HEK293 (cell line): ENCODE measurements around the gene ATP5PO.

Experiments used
- CTCF ChIA-PET: fragments of 350-600 bp; formaldehyde crosslinking; extraction: SDS; loops from one replicate; lab custom pipeline; 2021; ENCODE audit warnings: antibody characterized with exemption; lab: Yijun Ruan, JAX
- POLR2A ChIA-PET: fragments of 300-600 bp; formaldehyde crosslinking; extraction: SDS; loops from one replicate; lab custom pipeline; 2020; ENCODE audit warnings: antibody characterized with exemption, inconsistent platforms; lab: Yijun Ruan, JAX
- H3K27ac ChIP-seq: fragments of 200-500 bp; sonication (Bioruptor generic); 2 replicates; pipeline ENCODE4 v1.5.1; 2014; ENCODE audit warnings: low read depth, low read length, control low read depth, inconsistent platforms; ENCODE audit errors: extremely low read depth
- H3K36me3 ChIP-seq, 2 experiments: fragments of 200-500 bp in 1 of 2; sonication (Bioruptor generic) in 1 of 2; 1 replicate in 1 of 2; 2 replicates in 1 of 2; pipeline ENCODE4 v1.5.1; 2014 to 2017; ENCODE audit warnings: inconsistent platforms in 2 of 2, low read length in 2 of 2; ENCODE audit not compliant: control insufficient read depth in 2 of 2, insufficient read depth in 1 of 2
- H3K4me1 ChIP-seq: fragments of 200-500 bp; sonication (Bioruptor generic); 2 replicates; pipeline ENCODE4 v1.5.1; 2014; ENCODE audit warnings: mild to moderate bottlenecking, low read length, inconsistent platforms; ENCODE audit not compliant: control insufficient read depth, insufficient read depth
- H3K4me3 ChIP-seq: 2 replicates; pipeline ENCODE4 v1.5.1; 2011; ENCODE audit warnings: low read depth, mild to moderate bottlenecking, control low read depth, low read length, moderate library complexity
- H3K9me3 ChIP-seq: fragments of 200-500 bp; sonication (Bioruptor generic); 2 replicates; pipeline ENCODE4 v1.5.1; 2014; ENCODE audit warnings: low read depth, low read length, inconsistent platforms; ENCODE audit not compliant: control insufficient read depth, insufficient read depth
- BCL11B ChIP-seq: fragments of 450-650 bp; formaldehyde crosslinking; IDR thresholded peaks from 2 replicates; pipeline ENCODE4 v1.5.1; 2016; ENCODE audit warnings: low read depth, missing biosample characterization, missing genetic modification characterization
- GLIS1 ChIP-seq: fragments of 450-650 bp; formaldehyde crosslinking; IDR thresholded peaks from 2 replicates; pipeline ENCODE4 v1.5.1; 2016; ENCODE audit warnings: missing biosample characterization, missing genetic modification characterization
- MYNN ChIP-seq: fragments of 450-650 bp; formaldehyde crosslinking; IDR thresholded peaks from 2 replicates; pipeline ENCODE4 v1.5.1; 2016; ENCODE audit warnings: missing biosample characterization, missing genetic modification characterization, borderline replicate concordance
- SP7 ChIP-seq: fragments of 450-650 bp; formaldehyde crosslinking; IDR thresholded peaks from 2 replicates; pipeline ENCODE4 v1.5.1; 2016; ENCODE audit warnings: missing biosample characterization, missing genetic modification characterization
- ZBTB17 ChIP-seq: fragments of 450-650 bp; formaldehyde crosslinking; IDR thresholded peaks from 2 replicates; pipeline ENCODE4 v1.5.1; 2016; ENCODE audit warnings: missing biosample characterization, missing genetic modification characterization
- ZFP69B ChIP-seq: fragments of 450-650 bp; formaldehyde crosslinking; IDR thresholded peaks from 2 replicates; pipeline ENCODE4 v1.5.1; 2016; ENCODE audit warnings: missing biosample characterization, missing genetic modification characterization
- ZNF214 ChIP-seq: fragments of 450-650 bp; formaldehyde crosslinking; IDR thresholded peaks from 2 replicates; pipeline ENCODE4 v1.5.1; 2017; ENCODE audit warnings: missing biosample characterization, mild to moderate bottlenecking, missing genetic modification characterization, borderline replicate concordance
- ZNF423 ChIP-seq: fragments of 450-650 bp; formaldehyde crosslinking; IDR thresholded peaks from 2 replicates; pipeline ENCODE4 v1.5.1; 2016; ENCODE audit warnings: missing biosample characterization, missing genetic modification characterization
- ZNF514 ChIP-seq: fragments of 450-650 bp; formaldehyde crosslinking; IDR thresholded peaks from 2 replicates; pipeline ENCODE4 v1.5.1; 2016; ENCODE audit warnings: missing biosample characterization, missing genetic modification characterization
- ZNF544 ChIP-seq: fragments of 450-650 bp; formaldehyde crosslinking; IDR thresholded peaks from 2 replicates; pipeline ENCODE4 v1.5.0; 2017; ENCODE audit warnings: missing biosample characterization, missing genetic modification characterization
- ZNF626 ChIP-seq: fragments of 450-650 bp; sonication (Bioruptor Pico); formaldehyde crosslinking; IDR thresholded peaks from 2 replicates; pipeline ENCODE4 v1.5.1; 2018; ENCODE audit warnings: missing biosample characterization, missing genetic modification characterization, inconsistent platforms
- ZNF654 ChIP-seq: fragments of 450-650 bp; formaldehyde crosslinking; IDR thresholded peaks from 2 replicates; pipeline ENCODE4 v1.5.1; 2016; ENCODE audit warnings: low read depth, missing biosample characterization, missing genetic modification characterization
- ZNF707 ChIP-seq: fragments of 450-650 bp; formaldehyde crosslinking; IDR thresholded peaks from 2 replicates; pipeline ENCODE4 v1.5.1; 2016; ENCODE audit warnings: missing biosample characterization, missing genetic modification characterization
- ZNF777 ChIP-seq: fragments of 450-650 bp; formaldehyde crosslinking; IDR thresholded peaks from 2 replicates; pipeline ENCODE4 v1.5.1; 2017; ENCODE audit warnings: missing biosample characterization, missing genetic modification characterization, borderline replicate concordance
- TF ChIP-seq, protein P1 (sequence below): fragments of 450-650 bp; formaldehyde crosslinking; IDR thresholded peaks from 2 replicates; pipeline ENCODE4 v1.5.1; 2016; ENCODE audit warnings: missing biosample characterization, missing genetic modification characterization
- TF ChIP-seq, protein P2 (sequence below): fragments of 450-650 bp; formaldehyde crosslinking; IDR thresholded peaks from 2 replicates; pipeline ENCODE4 v1.5.1; 2016; ENCODE audit warnings: missing biosample characterization, missing genetic modification characterization
- TF ChIP-seq, protein P3 (sequence below): fragments of 450-650 bp; formaldehyde crosslinking; IDR thresholded peaks from 2 replicates; pipeline ENCODE4 v1.5.1; 2016; ENCODE audit warnings: missing biosample characterization, missing genetic modification characterization
- TF ChIP-seq, protein P4 (sequence below): fragments of 450-650 bp; formaldehyde crosslinking; IDR thresholded peaks from 2 replicates; pipeline ENCODE4 v1.5.1; 2016; ENCODE audit warnings: missing biosample characterization, missing genetic modification characterization
- TF ChIP-seq, protein P5 (sequence below): fragments of 450-650 bp; formaldehyde crosslinking; IDR thresholded peaks from 2 replicates; pipeline ENCODE4 v1.5.1; 2017; ENCODE audit warnings: missing biosample characterization, missing genetic modification characterization
- TF ChIP-seq, protein P6 (sequence below): fragments of 450-650 bp; formaldehyde crosslinking; IDR thresholded peaks from 2 replicates; pipeline ENCODE4 v1.5.0; 2017; ENCODE audit warnings: missing biosample characterization, missing genetic modification characterization, borderline replicate concordance
- TF ChIP-seq, protein P7 (sequence below): fragments of 450-650 bp; formaldehyde crosslinking; IDR thresholded peaks from 2 replicates; pipeline ENCODE4 v1.5.1; 2016; ENCODE audit warnings: missing biosample characterization, missing genetic modification characterization, low read depth
- TF ChIP-seq, protein P8 (sequence below): fragments of 450-650 bp; IDR thresholded peaks from 2 replicates; pipeline ENCODE4 v1.5.1; 2018; ENCODE audit warnings: missing biosample characterization, missing genetic modification characterization

Gene ATP5PO

DNA sequence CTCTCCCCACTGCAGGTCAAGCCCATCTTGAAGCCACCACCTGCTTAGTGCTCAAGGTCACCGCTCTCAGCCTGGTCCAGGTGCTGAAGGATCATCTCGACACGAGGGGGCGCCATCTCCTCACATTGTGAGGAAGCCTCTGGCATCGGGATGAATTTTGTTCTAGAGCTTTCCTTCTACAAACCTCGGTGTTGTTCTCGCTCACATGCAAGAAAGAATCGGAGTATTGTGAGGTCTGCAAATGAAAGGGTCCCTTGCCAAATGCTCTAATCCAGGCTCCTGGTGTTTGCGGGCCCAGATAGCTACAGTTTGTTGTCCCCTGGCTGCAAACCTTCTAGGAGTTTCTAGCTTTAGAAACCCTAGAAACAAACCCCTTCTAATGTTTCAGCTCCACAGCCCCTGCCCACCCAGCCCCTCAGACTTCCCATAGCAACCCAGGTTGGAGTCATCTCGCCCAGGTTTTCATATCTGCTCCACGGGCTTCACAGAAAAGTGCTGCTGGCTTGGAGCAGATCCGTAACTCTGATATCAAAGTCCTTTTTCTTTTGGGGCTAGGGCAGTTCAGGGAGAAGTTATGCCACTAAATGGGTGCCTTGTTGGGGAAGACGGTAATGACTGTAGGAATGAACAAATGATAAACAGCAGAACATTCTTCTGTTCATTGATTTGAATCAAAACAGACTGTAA, 8.6 kb upstream of the ATP5PO start:
- Histone ChIP-seq H3K4me1 (no peaks in the 10 kb centered on the region), H3K9me3 (no peaks in the 10 kb centered on the region), H3K4me3 (no peak overlapping the region), H3K27ac (no peak overlapping the region), H3K36me3 (no peaks in the 10 kb centered on the region)
- POLR2A ChIA-PET = interaction anchor here (0.7 to 1.3 kb wide), 3 partner anchors 25 to 424 kb away, joined by 3 to 6 read pairs (median 3); no protein-coding TSS in a partner anchor
- CTCF ChIA-PET = interaction anchor here (0.6 to 4.8 kb wide), 75 partner anchors 9 to 797 kb away, joined by 3 to 219 read pairs (median 4); partner anchors contain the start of genes MRPS6 and SLC5A3
- TF ChIP-seq ZNF777 (tag by site-specific recombination) (no peak), MYNN (no peak), SP7 (peak; percentile 58), ZNF654 (tag by site-specific recombination) (peak; percentile 97), ZNF626 (tag by site-specific recombination) (no peak), GLIS1 (tag by site-specific recombination) (0 out of 2 replicates have a peak, but pooled peaks have one; percentile 29), ZNF544 (no peak), ZNF514 (tag by site-specific recombination) (no peak), ZBTB17 (tag by site-specific recombination) (0 out of 2 replicates have a peak, but pooled peaks have one; percentile 17), ZFP69B (tag by site-specific recombination) (no peak), ZNF214 (no peak), BCL11B (no peak), ZNF423 (tag by site-specific recombination) (no peak), ZNF707 (tag by site-specific recombination) (no peak)
- TF ChIP-seq, protein P1, sequence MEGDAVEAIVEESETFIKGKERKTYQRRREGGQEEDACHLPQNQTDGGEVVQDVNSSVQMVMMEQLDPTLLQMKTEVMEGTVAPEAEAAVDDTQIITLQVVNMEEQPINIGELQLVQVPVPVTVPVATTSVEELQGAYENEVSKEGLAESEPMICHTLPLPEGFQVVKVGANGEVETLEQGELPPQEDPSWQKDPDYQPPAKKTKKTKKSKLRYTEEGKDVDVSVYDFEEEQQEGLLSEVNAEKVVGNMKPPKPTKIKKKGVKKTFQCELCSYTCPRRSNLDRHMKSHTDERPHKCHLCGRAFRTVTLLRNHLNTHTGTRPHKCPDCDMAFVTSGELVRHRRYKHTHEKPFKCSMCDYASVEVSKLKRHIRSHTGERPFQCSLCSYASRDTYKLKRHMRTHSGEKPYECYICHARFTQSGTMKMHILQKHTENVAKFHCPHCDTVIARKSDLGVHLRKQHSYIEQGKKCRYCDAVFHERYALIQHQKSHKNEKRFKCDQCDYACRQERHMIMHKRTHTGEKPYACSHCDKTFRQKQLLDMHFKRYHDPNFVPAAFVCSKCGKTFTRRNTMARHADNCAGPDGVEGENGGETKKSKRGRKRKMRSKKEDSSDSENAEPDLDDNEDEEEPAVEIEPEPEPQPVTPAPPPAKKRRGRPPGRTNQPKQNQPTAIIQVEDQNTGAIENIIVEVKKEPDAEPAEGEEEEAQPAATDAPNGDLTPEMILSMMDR (tag by site-specific recombination) = peak; percentile 94
- TF ChIP-seq, protein P2, sequence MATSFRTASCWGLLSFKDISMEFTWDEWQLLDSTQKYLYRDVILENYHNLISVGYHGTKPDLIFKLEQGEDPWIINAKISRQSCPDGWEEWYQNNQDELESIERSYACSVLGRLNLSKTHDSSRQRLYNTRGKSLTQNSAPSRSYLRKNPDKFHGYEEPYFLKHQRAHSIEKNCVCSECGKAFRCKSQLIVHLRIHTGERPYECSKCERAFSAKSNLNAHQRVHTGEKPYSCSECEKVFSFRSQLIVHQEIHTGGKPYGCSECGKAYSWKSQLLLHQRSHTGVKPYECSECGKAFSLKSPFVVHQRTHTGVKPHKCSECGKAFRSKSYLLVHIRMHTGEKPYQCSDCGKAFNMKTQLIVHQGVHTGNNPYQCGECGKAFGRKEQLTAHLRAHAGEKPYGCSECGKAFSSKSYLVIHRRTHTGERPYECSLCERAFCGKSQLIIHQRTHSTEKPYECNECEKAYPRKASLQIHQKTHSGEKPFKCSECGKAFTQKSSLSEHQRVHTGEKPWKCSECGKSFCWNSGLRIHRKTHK (tag by site-specific recombination) = no peak
- TF ChIP-seq, protein P3, sequence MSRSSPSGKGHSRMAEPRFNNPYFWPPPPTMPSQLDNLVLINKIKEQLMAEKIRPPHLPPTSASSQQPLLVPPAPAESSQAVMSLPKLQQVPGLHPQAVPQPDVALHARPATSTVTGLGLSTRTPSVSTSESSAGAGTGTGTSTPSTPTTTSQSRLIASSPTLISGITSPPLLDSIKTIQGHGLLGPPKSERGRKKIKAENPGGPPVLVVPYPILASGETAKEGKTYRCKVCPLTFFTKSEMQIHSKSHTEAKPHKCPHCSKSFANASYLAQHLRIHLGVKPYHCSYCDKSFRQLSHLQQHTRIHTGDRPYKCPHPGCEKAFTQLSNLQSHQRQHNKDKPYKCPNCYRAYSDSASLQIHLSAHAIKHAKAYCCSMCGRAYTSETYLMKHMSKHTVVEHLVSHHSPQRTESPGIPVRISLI (tag by site-specific recombination) = no peak
- TF ChIP-seq, protein P4, sequence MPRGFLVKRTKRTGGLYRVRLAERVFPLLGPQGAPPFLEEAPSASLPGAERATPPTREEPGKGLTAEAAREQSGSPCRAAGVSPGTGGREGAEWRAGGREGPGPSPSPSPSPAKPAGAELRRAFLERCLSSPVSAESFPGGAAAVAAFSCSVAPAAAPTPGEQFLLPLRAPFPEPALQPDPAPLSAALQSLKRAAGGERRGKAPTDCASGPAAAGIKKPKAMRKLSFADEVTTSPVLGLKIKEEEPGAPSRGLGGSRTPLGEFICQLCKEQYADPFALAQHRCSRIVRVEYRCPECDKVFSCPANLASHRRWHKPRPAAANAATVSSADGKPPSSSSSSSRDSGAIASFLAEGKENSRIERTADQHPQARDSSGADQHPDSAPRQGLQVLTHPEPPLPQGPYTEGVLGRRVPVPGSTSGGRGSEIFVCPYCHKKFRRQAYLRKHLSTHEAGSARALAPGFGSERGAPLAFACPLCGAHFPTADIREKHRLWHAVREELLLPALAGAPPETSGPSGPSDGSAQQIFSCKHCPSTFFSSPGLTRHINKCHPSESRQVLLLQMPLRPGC = no peak
- TF ChIP-seq, protein P5, sequence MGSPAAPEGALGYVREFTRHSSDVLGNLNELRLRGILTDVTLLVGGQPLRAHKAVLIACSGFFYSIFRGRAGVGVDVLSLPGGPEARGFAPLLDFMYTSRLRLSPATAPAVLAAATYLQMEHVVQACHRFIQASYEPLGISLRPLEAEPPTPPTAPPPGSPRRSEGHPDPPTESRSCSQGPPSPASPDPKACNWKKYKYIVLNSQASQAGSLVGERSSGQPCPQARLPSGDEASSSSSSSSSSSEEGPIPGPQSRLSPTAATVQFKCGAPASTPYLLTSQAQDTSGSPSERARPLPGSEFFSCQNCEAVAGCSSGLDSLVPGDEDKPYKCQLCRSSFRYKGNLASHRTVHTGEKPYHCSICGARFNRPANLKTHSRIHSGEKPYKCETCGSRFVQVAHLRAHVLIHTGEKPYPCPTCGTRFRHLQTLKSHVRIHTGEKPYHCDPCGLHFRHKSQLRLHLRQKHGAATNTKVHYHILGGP = no peak
- TF ChIP-seq, protein P6, sequence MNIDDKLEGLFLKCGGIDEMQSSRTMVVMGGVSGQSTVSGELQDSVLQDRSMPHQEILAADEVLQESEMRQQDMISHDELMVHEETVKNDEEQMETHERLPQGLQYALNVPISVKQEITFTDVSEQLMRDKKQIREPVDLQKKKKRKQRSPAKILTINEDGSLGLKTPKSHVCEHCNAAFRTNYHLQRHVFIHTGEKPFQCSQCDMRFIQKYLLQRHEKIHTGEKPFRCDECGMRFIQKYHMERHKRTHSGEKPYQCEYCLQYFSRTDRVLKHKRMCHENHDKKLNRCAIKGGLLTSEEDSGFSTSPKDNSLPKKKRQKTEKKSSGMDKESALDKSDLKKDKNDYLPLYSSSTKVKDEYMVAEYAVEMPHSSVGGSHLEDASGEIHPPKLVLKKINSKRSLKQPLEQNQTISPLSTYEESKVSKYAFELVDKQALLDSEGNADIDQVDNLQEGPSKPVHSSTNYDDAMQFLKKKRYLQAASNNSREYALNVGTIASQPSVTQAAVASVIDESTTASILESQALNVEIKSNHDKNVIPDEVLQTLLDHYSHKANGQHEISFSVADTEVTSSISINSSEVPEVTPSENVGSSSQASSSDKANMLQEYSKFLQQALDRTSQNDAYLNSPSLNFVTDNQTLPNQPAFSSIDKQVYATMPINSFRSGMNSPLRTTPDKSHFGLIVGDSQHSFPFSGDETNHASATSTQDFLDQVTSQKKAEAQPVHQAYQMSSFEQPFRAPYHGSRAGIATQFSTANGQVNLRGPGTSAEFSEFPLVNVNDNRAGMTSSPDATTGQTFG = no peak
- TF ChIP-seq, protein P7, sequence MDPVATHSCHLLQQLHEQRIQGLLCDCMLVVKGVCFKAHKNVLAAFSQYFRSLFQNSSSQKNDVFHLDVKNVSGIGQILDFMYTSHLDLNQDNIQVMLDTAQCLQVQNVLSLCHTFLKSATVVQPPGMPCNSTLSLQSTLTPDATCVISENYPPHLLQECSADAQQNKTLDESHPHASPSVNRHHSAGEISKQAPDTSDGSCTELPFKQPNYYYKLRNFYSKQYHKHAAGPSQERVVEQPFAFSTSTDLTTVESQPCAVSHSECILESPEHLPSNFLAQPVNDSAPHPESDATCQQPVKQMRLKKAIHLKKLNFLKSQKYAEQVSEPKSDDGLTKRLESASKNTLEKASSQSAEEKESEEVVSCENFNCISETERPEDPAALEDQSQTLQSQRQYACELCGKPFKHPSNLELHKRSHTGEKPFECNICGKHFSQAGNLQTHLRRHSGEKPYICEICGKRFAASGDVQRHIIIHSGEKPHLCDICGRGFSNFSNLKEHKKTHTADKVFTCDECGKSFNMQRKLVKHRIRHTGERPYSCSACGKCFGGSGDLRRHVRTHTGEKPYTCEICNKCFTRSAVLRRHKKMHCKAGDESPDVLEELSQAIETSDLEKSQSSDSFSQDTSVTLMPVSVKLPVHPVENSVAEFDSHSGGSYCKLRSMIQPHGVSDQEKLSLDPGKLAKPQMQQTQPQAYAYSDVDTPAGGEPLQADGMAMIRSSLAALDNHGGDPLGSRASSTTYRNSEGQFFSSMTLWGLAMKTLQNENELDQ (tag by site-specific recombination) = no peak
- TF ChIP-seq, protein P8, sequence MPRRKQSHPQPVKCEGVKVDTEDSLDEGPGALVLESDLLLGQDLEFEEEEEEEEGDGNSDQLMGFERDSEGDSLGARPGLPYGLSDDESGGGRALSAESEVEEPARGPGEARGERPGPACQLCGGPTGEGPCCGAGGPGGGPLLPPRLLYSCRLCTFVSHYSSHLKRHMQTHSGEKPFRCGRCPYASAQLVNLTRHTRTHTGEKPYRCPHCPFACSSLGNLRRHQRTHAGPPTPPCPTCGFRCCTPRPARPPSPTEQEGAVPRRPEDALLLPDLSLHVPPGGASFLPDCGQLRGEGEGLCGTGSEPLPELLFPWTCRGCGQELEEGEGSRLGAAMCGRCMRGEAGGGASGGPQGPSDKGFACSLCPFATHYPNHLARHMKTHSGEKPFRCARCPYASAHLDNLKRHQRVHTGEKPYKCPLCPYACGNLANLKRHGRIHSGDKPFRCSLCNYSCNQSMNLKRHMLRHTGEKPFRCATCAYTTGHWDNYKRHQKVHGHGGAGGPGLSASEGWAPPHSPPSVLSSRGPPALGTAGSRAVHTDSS (tag by site-specific recombination) = no peak
